Fibroblast of peridontal ligament (primary cell): ENCODE measurements around the gene GALNT8.

Experiments
- DNase-seq: peaks from one replicate; pipeline ENCODE4 v3.0.0-alpha.2; 2010; ENCODE audit errors: extremely low read depth

The GALNT8 gene

DNA sequence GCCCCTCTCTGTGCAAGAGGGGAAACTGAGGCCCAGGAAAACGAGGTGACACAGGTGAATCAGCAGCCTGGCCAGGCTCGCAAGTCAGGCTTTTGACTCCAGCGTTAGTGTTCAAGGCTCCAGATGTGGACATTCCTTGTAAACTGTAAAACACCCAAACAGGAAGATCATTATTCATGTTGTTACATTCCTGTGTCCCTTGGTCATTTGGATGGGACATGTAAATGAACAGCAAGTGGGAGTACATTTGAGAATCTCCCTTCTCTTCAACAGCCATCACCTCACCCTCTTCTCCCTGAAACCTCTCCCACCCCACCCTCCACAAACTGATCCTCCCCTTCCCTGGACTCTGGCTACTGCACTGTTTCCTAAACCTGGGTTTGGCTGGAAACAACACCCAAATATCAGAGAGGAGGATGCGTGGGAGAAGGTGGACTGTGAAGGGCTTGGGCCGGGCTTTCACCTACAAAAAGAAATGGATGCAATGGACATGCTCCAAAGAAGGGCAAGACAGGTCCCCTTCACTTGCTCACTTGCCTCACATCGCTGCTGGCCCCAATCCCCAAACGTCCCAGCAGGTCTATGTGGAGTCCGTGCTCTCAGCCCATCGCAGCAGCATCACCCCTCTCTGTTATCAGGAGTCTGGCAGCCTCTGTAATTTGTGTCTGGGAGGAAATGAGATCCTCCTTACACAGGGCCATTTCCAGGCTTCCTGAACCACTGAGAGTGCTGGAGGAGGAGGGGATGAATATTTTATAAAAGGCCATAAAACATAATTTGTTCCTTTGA lies 76.7 kb downstream of the GALNT8 start:
- DNase-seq: no peak

- no peak for DNase-seq
Measured at GRCh38 chr12:4800555-4800954, 80.4 kb downstream of the GALNT8 start.

DNA sequence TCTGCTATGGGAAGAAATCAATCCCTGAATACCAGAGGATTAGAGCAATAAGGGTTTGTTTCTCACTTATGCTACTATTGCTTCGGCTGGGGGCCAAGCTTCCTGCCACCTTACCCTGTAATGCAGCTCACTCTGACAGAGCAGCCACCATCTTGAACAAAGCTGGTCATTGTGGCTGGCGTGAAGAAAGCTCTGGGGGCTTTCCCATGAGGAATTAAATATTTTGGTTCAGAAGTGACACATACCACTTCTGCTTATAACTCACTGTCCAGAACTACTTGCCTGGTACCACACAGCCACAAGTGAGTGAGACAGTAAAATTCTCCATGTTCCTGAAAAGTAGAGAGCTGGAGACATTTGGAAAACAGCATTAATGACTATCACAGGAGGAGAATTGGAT lies 82.6 kb downstream of the GALNT8 start:
- DNase-seq: no peak

DNA sequence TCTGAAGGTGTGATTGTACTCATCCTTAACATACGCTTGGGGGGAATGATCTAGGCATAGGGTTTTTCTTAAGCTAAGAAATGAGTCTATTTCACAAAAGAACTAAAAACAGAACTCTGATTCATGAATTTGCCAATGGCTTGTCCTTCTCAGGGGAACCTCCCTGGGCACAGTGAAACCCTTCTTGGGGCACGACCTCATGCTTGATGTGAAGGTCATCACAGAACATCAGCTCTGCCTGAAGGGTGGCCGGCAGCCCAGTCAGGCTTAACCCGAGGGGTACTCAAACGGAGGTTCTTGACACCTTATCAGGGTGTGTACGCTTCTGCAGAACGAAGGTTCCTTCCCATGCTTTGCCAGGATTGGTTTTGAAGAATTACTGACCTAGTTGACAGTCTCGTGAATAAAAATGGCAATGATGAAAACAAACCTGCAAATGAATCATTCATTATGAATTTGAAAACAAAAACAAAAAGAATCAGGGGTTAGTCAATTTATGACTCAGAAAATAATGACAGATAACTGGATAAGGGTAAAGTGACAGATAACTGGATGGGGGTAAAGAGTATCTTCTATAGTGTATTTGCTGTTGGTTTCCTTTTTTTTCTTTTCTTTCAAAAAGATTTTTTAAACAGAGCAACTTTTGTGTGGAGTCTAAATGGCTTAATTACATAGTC lies 86.4 kb downstream of the GALNT8 start:
- no peak for DNase-seq

GRCh38 chr12:4807116-4807783 lies 87.0 kb downstream of the GALNT8 start:
- DNase-seq: no peak

DNA sequence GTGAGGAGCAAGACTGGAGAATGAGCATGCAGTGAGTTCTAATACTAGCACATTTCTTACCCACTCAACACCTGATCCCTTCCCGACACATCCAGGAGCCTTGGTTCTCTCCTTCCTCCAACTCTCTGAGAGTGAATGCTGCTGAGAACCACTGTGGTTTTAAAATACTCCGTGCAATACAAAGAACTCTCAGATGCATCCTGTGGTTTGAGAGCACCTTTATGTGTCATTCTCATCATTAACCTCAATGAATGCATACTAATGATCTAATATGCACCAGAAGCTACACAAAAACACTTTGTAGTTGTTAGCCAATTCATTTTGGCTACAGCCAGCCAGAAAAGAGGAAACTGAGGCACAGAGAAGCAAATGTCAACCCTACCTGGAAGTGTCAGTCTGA lies 87.6 kb downstream of the GALNT8 start:
- no peak for DNase-seq

DNA sequence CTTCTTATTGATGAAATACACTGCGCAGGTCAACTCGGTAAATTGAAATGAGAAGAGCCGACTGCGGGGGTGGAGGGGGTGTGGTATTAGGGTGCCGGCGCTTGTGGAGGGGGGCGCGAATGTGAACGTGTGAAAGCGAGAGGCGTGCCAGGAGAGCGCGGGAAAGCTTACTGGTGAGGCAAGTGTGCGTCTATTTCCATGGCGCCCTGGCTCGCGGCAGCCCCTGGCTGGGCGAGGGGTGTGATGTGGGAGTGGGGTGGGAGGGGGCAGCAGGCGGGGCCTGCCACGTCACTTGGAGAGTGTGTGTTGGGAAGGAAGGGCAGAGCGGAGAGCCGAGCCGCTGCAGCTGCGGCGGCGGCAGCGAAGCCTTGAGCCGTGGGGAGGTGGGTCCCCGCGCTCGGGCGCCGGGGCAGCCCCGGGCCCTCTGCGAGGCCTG lies 88.8 kb downstream of the GALNT8 start:
- DNase-seq: no peak

GRCh38 chr12:4809449-4810218 lies 89.4 kb downstream of the GALNT8 start:
- no peak for DNase-seq

GRCh38 chr12:4810219-4810671 lies 90.0 kb downstream of the GALNT8 start:
- DNase-seq: no peak

- no peak for DNase-seq
Measured at GRCh38 chr12:4812624-4813327, 92.6 kb downstream of the GALNT8 start.

GRCh38 chr12:4813741-4814140 lies 93.5 kb downstream of the GALNT8 start:
- no peak for DNase-seq

DNA sequence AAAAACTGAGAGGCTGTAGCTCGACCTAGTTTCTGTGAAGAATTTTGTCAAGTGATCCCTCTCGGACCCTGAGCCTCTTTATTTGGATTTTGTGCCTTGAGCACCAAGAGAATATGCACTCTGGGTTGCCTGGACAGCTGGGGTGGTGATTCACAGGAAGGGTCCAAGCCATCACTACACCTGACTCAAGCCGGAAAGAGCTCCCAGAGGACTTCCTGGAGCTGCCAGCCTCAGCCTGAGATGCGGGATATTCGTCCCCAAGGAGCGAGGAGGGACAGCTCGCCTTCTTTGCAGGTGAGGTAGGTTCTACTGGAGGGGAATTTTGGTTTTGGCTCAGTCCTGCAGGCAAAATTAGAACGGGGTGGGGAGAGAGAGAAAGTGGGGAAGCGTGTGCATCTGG lies 94.3 kb downstream of the GALNT8 start:
- no peak for DNase-seq

DNA sequence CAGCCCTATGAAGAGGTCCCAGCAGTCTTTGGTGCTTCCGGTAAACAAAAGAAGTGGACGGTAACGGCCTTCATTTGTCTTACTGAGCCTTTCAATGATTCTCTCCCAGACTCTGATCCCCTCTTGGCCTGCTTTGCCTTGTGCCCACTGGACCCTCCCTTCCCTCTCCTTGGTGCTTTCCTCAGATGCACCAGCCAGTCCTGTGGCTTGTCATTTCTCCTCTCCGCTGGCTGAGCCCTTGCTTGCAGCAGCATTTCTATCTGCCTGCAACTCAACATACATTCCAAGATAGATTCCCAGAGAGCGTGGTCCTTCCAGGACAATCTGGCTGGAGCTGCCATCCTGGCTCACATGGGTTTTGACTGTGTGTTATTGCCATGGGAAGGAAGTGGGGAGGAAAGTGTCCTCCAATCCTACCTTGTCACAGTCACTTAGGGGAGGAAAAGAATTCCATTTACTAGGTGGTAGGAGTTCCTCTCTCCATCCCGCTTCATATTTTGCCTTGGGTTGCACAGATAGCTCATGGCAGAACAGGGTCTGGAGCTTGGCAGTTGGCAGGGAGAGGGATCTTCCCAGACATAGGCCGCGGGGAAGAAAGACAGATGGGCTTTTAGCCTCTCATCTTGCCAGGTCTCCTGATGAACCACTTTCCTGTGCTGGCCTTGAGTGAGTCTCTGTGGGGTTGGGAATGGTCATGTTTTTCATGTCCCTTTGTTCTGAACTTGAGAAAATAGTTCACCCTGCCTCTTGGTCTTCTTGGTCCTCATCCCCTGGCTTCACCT lies 96.7 kb downstream of the GALNT8 start:
- DNase-seq: no peak

- no peak for DNase-seq
Measured at GRCh38 chr12:4817880-4818279, 97.7 kb downstream of the GALNT8 start.

DNA sequence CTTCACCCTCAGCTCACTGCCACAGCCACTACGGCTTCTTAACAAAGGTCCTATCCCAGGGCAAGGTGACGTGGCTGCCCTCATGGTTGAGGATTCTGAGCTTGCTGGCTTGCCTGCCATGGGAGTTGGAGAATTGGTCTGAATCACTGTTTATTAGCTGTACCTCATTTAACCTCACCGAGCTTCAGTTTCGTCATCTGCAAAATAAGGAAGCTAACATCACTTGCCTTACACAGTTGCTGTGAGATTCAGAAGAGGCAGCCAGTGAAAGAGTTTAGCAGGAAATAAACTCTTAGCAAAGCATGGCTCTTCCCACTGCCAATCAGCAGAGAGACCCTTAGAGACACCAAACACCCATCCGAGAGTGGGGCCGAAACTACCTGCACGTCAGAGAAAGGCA lies 99.5 kb downstream of the GALNT8 start:
- DNase-seq: no peak

GRCh38 chr12:4820971-4821370 lies 100.8 kb downstream of the GALNT8 start:
- DNase-seq: no peak
